Activated CD8-positive, alpha-beta T cell treated with anti-CD3 and anti-CD28 coated beads, Interleukin-2, amount 10 ng/mL, durations not matched to agents 7 days and 5 days (primary cell): ENCODE results near the gene TP53I11. TPM values are rescaled to one million over a fixed set of nuclear protein-coding genes. Genes with fewer than 3 reads are reported as not detected.

Source experiments
- ATAC-seq: fragments of 150-1000 bp; cut with Tn5 transposase; one replicate; pipeline ENCODE4 v1.10.0; 2021; ENCODE audit warnings: moderate library complexity
- CTCF ChIA-PET: fragments of 350-600 bp; sonication (Branson Sonifier 250); formaldehyde crosslinking; loops from one replicate; lab custom pipeline; 2021; ENCODE audit warnings: antibody characterized with exemption; lab: Charles Lee
- POLR2A ChIA-PET: fragments of 350-600 bp; sonication (Branson Sonifier 250); formaldehyde crosslinking; loops from one replicate; lab custom pipeline; 2021; ENCODE audit warnings: antibody characterized with exemption; lab: Charles Lee
- DNase-seq: peaks from one replicate; pipeline ENCODE4 v3.0.0-alpha.2; 2020
- H3K27ac Mint-ChIP-seq: one replicate; pipeline ENCODE4 v1.8.0; 2021; ENCODE audit warnings: mild to moderate bottlenecking, mixed read lengths
- H3K27me3 Mint-ChIP-seq: one replicate; pipeline ENCODE4 v1.8.0; 2021; ENCODE audit warnings: low read depth, mixed read lengths
- H3K36me3 Mint-ChIP-seq: one replicate; pipeline ENCODE4 v1.8.0; 2021; ENCODE audit warnings: low read depth, mixed read lengths
- H3K4me1 Mint-ChIP-seq: one replicate; pipeline ENCODE4 v1.8.0; 2021; ENCODE audit warnings: low read depth, mixed read lengths
- H3K4me3 Mint-ChIP-seq: one replicate; pipeline ENCODE4 v1.8.0; 2021; ENCODE audit warnings: mild to moderate bottlenecking, mixed read lengths
- H3K9me3 Mint-ChIP-seq: one replicate; pipeline ENCODE4 v1.8.0; 2022; ENCODE audit warnings: mixed read lengths; ENCODE audit not compliant: insufficient read depth
- total RNA-seq, 2 experiments: library from RNA; stranded (reverse); gene quantifications; one replicate each; pipeline ENCODE4 v1.2.3, GENCODE V29; 2021

TP53I11 gene
- total RNA-seq, 2 experiments from 2014 or later: 1.4 to 2.5 TPM

DNA sequence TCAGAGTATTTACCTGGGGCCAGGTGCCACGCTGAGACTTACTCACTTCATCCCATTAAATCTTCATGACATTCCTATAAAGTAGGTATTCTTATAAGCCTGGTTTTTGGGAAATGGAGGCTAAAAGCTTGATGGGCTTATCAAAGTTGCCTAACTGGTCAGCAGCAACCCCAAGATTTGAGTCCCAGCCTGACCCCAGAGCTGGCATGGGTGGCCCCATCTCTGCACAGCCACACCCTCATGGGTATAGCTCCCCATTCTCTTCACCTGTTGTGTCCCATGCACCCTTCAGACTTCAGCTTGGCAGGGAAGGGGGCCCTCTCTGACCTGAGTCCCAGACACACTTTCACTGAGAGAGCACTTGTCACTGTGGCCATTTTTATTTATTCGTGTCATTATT, 37.4 kb upstream of the TP53I11 start:
- Mint-ChIP-seq H3K27ac (no peak overlapping the region), H3K9me3 (no peaks in the 10 kb centered on the region), H3K36me3 (no peaks in the 10 kb centered on the region), H3K4me1 (peaks cover 2% of the 10 kb centered on the region), H3K27me3 (peaks cover 4% of the 10 kb centered on the region), H3K4me3 (no peak overlapping the region)
- ATAC-seq (no peak), DNase-seq (no peak)
- ChIA-PET POLR2A (no interaction called here), CTCF (interaction anchor here (0.9 kb wide), 1 partner anchor 9 kb away, joined by 3 read pairs; no protein-coding TSS in a partner anchor)

DNA sequence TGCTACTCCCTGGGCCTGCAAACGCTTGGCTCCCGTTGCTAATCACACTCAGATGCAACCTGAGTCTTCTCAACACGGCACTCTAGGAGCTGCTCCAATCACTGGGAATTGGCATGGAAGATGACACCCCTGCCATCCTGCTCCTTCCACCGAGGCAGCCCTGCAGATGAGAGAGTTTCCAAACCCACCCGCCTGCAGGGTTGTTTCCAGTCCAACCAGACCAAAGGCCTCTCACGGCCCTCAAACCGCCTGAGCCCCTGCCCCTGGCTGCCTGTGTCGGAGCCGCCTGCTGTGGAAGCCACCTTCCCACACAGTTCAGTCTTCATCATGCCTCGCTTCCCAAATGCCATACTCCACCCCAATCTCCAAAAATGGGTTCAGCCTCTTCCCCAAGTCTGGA, 36.8 kb upstream of the TP53I11 start:
- no peak for ATAC-seq
- DNase-seq: no peak
- H3K36me3 Mint-ChIP-seq: no peaks in the 10 kb centered on the region
- H3K4me1 Mint-ChIP-seq: peaks cover 2% of the 10 kb centered on the region
- ChIA-PET CTCF (interaction anchor here (0.9 kb wide), 1 partner anchor 9 kb away, joined by 3 read pairs; no protein-coding TSS in a partner anchor), POLR2A (no interaction called here)
- no peaks in the 10 kb centered on the region for H3K9me3 Mint-ChIP-seq
- no peak overlapping the region for H3K4me3 Mint-ChIP-seq
- H3K27ac Mint-ChIP-seq: no peak overlapping the region
- no peaks in the 10 kb centered on the region for H3K27me3 Mint-ChIP-seq

DNA sequence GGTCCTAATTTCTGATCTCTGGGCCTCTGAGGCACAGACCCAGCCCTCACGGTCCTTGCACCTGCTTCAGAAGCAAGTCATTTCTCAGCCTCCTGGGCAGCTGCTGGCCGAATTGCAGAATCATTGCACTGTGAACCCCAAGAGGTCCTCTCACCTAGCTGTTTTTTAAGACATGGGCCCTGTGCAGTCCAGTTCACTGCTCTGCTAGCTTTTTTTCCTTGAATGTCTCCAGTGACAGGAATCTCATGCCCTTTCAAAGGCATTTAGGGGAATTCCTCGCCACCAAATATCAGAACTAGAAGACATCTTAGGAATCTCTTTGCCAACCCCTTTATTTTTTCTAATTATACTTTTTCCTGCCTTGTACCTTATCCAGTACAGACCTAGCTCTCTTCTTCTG, 35.6 kb upstream of the TP53I11 start:
- ChIA-PET CTCF (interaction anchor here (0.6 to 1.0 kb wide), 3 partner anchors 9 to 18 kb away, joined by 3 read pairs; no protein-coding TSS in a partner anchor), POLR2A (no interaction called here)
- Mint-ChIP-seq H3K9me3 (no peaks in the 10 kb centered on the region), H3K4me1 (peaks cover 2% of the 10 kb centered on the region), H3K36me3 (no peaks in the 10 kb centered on the region), H3K27ac (no peak overlapping the region), H3K4me3 (no peak overlapping the region), H3K27me3 (no peaks in the 10 kb centered on the region)
- DNase-seq: no peak
- no peak for ATAC-seq

DNA sequence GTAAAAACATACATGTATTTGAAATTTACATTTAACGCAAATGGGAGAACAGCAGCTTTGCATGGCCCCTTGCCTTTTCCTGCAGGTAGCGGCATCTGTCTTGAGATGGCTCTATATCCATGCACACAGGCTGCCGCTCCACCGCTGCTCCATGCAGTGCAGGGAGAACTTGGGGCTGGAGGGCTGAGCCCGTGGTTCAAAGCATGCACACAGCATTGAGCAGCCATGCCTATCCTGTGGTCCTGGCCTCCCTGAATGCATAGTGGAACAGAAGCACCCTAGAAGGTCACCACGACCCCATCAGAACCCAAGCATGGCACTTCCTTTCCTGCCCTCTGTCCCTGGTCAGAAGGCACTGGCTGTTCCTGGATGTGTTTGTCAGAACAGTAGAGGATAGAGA, 35.0 kb upstream of the TP53I11 start:
- H3K4me3 Mint-ChIP-seq: no peak overlapping the region
- H3K27me3 Mint-ChIP-seq: no peaks in the 10 kb centered on the region
- ChIA-PET CTCF (interaction anchor here (0.8 to 1.0 kb wide), 2 partner anchors 15 to 17 kb away, joined by 3 read pairs; no protein-coding TSS in a partner anchor), POLR2A (no interaction called here)
- H3K27ac Mint-ChIP-seq: no peak overlapping the region
- H3K4me1 Mint-ChIP-seq: peaks cover 7% of the 10 kb centered on the region
- H3K9me3 Mint-ChIP-seq: no peaks in the 10 kb centered on the region
- no peak for ATAC-seq
- no peaks in the 10 kb centered on the region for H3K36me3 Mint-ChIP-seq
- DNase-seq: no peak

DNA sequence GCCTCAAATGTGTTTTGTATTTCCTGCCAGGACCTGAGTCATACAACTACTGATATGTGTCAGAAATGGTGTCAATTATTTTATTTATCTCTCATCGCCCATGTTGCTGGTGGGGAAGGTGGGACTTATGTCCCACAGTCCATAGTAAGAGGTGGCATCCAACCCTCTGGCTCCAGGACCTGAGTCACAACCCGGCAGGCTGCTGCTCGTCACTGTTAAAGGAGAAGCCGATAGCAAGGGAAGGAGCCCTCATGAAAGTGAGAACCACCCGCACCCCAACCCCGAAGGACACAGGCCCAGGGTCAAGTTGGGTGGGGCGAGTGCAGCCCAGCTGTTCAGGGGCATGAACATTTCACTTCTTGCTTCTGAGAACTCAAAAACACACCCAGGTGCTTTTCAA, 33.1 kb upstream of the TP53I11 start:
- Mint-ChIP-seq H3K27me3 (no peaks in the 10 kb centered on the region), H3K36me3 (no peaks in the 10 kb centered on the region), H3K4me3 (no peak overlapping the region), H3K27ac (no peak overlapping the region), H3K9me3 (no peaks in the 10 kb centered on the region), H3K4me1 (peaks cover 9% of the 10 kb centered on the region)
- CTCF ChIA-PET: interaction anchor here (0.8 to 1.3 kb wide), 3 partner anchors 119 to 127 kb away, joined by 3 to 5 read pairs (median 4); no protein-coding TSS in a partner anchor
- ATAC-seq: no peak
- POLR2A ChIA-PET: no interaction called here
- DNase-seq: no peak

DNA sequence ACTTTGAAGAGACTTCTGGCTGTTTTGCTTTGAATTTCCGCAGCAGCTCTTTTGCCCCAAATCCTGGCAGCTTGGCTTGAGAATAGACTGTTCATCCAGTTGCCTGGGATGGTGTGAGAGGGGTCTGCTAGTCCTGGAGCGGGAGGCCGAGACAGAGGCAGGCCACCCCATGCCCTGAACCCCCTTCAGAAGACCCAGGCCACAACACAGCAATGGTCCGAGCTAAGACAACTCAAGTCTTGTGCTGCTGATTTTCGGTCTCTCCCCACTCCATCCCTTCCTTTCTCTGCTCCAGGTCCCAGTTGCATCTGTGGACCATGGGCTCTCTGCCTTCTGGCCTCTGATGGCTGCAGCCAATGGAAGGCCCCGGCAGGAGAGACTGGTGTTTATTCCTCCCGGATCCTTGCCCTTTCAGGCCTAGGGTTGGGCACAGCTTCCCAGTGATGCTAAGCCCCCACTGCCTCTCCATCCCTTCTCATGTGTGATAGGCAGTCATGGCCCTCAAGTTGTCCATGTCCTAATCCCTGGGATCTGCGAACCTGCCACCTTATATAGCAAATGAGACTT, 31.9 kb upstream of the TP53I11 start:
- POLR2A ChIA-PET: no interaction called here
- Mint-ChIP-seq H3K9me3 (no peaks in the 10 kb centered on the region), H3K4me3 (no peak overlapping the region), H3K36me3 (no peaks in the 10 kb centered on the region), H3K4me1 (peaks cover 9% of the 10 kb centered on the region), H3K27ac (no peak overlapping the region), H3K27me3 (no peaks in the 10 kb centered on the region)
- CTCF ChIA-PET: interaction anchor here (1.0 to 1.3 kb wide), 3 partner anchors 46 to 128 kb away, joined by 3 to 5 read pairs (median 4); no protein-coding TSS in a partner anchor
- ATAC-seq (no peak), DNase-seq (no peak)

DNA sequence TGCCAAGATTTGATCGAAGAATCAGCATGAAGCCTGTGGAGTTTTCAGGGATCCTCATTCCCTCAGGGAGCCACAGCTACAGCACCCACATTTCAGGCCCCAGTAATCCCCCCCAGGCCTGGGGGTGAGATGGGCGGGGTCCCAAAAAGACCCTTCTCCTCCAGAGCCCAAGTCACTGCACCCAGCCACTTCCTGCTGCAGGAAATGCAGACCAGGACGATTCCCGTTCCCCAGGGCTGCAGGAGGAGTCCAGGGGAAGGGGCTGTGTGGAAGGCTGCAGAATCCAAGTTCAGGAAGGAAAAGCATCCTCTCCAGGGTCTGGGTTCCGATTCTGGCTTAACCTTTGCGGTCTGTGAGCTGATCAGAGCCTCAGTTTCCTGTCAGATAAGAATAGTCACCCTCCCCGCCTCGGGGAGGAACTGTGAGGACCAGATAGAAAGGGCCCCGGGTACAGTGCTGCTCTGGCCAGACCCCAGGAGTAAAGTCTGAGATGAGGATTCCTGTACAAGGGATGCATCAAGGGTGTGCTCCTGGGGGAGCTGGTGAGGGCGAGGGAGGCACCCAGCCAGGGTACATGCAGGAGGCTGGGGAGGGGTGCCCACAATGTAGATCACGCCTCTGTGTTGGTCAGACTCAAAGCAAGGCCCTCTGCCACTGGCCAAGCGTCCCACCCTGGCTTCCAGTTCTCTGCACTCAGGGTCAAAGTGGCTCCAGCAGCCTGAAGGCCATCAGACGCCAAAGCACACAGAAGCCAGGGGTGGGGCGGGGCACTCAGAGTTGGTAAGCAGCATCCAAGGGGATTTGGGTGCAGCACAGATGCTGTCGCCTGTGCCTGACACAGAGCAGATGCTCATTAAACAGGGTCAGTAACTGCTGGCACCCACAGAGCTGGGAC, 30.1 kb upstream of the TP53I11 start:
- Mint-ChIP-seq H3K4me3 (no peak overlapping the region), H3K27me3 (no peaks in the 10 kb centered on the region), H3K4me1 (peaks cover 9% of the 10 kb centered on the region), H3K36me3 (no peaks in the 10 kb centered on the region), H3K27ac (no peak overlapping the region), H3K9me3 (no peaks in the 10 kb centered on the region)
- POLR2A ChIA-PET: no interaction called here
- peak; percentile 25 for ATAC-seq
- no peak for DNase-seq
- CTCF ChIA-PET: interaction anchor here (1.7 kb wide), 1 partner anchor 123 kb away, joined by 4 read pairs; no protein-coding TSS in a partner anchor

DNA sequence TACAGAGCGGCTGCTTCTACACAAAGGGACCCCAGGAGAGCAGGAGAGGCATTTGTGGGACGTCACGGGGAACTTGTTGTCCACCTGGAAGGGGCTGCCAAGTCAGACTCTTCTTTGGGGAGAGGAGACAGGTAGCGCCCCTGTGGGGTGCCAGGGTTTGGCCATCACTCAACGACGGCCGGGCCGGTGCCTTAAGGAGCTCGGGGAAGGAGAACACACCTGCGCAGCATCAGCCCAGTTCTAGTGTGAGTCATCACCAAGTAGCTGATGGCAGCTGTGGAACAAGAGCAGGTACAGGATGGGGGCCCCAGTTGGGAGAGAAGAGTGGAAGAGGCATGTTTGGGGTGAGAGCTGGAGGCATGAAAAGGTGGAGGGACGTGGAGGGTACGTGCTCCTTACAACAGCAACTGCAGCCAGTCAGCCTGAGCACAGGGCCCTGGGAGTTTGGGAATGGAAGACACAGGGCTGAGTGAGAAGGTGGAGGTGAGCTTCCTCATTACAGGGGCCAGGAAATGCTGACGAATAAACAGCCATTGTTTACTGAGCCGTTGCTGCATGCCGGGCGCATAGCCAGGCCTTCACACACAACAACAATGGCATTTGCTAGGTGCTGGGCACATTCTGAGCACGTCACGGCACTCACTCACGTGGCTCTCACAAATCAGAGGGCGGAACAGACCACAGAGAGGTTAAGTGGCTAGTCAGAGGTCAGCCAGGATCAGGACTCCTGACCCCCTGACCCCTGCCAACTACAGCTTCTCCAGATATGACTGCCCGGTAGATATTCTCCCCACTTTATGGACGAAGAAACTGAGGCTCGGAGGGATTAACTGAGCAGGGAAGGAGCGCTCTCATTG, 29.1 kb upstream of the TP53I11 start:
- no peaks in the 10 kb centered on the region for H3K36me3 Mint-ChIP-seq
- no peak for ATAC-seq
- H3K4me3 Mint-ChIP-seq: no peak overlapping the region
- ChIA-PET POLR2A (interaction anchor here (0.6 kb wide), 1 partner anchor 43 kb away, joined by 3 read pairs; no protein-coding TSS in a partner anchor), CTCF (interaction anchor here (0.8 to 1.7 kb wide), 4 partner anchors 8 to 124 kb away, joined by 3 to 5 read pairs (median 4); no protein-coding TSS in a partner anchor)
- H3K27me3 Mint-ChIP-seq: no peaks in the 10 kb centered on the region
- peaks cover 11% of the 10 kb centered on the region for H3K4me1 Mint-ChIP-seq
- H3K27ac Mint-ChIP-seq: no peak overlapping the region
- H3K9me3 Mint-ChIP-seq: no peaks in the 10 kb centered on the region
- no peak for DNase-seq

DNA sequence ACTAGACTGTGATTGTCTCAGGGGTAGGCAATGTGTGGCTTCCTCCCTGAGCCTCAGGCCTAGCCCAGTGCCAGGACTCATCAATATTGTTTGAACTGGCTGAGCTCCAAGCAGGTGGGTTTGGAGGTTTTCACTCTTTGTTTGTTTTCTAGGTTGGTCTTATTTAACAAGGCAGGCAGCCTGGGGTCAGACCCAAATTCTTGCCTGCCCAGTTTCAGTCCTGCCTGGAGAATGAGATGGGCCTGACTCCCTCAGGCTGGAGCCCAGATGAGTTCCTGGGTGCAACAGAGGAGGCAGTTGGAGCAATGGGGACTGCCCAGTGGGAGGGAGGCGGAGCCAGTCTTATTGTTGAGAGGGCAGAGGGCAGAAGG, 28.3 kb upstream of the TP53I11 start:
- Mint-ChIP-seq H3K27me3 (no peaks in the 10 kb centered on the region), H3K4me3 (no peak overlapping the region), H3K27ac (no peak overlapping the region), H3K4me1 (peaks cover 18% of the 10 kb centered on the region), H3K36me3 (no peaks in the 10 kb centered on the region), H3K9me3 (no peaks in the 10 kb centered on the region)
- ATAC-seq: no peak
- CTCF ChIA-PET: interaction anchor here (0.8 to 3.2 kb wide), 4 partner anchors 9 to 126 kb away, joined by 3 to 11 read pairs (median 4); no protein-coding TSS in a partner anchor
- DNase-seq: no peak
- POLR2A ChIA-PET: no interaction called here

DNA sequence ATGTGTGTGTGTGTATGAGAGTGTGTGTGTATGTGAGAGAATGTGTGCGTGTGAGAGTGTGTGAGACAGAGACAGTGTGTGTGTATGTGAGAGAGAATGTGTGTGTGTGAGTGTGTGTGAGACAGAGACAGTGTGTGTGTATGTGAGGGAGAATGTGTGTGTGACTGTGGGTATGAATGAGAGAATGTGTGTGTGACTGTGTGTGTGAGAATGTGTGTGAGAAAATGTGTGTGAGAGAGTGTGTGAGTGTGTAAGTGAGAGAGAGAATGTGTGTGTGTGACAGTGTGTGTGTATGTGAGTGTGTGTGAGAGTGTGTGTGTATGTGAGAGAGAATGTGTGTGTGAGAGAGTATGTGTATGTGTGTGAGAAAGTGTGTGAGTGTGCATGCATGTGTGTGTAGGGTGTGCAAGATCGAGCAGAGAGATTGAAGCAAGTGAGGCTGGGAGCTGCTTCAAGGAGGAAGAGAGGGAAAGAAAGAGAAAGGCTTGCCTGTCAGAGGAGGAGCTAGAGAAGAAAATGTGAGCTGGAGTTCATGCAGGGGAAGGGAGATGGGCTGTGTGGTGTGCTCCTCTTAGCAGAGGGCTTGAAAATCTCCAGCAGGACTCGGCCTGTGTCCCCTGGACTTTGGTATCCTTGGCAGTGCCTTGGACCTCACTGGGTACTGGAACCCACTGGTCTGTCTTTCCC, 27.7 kb upstream of the TP53I11 start:
- H3K27me3 Mint-ChIP-seq: no peaks in the 10 kb centered on the region
- peaks cover 19% of the 10 kb centered on the region for H3K4me1 Mint-ChIP-seq
- no peak for DNase-seq
- no peak overlapping the region for H3K27ac Mint-ChIP-seq
- ATAC-seq: no peak
- ChIA-PET POLR2A (no interaction called here), CTCF (interaction anchor here (0.8 to 3.2 kb wide), 5 partner anchors 10 to 126 kb away, joined by 3 to 11 read pairs (median 5); no protein-coding TSS in a partner anchor)
- no peak overlapping the region for H3K4me3 Mint-ChIP-seq
- no peaks in the 10 kb centered on the region for H3K36me3 Mint-ChIP-seq
- no peaks in the 10 kb centered on the region for H3K9me3 Mint-ChIP-seq
